Hepatocyte (in vitro differentiated cells): ENCODE measurements around the gene CC2D2A.

Experiments used
- CTCF ChIP-seq: fragments of 200-600 bp; sonication (generic); IDR thresholded peaks from 2 replicates; pipeline ENCODE4 v1.5.1; 2016; ENCODE audit warnings: antibody characterized with exemption, mild to moderate bottlenecking; ENCODE audit not compliant: poor library complexity
- EZH2 ChIP-seq: fragments of 200-600 bp; sonication (generic); IDR thresholded peaks from 2 replicates; pipeline ENCODE4 v1.6.1; 2016; ENCODE audit warnings: antibody characterized with exemption, mild to moderate bottlenecking, borderline replicate concordance

DNA sequence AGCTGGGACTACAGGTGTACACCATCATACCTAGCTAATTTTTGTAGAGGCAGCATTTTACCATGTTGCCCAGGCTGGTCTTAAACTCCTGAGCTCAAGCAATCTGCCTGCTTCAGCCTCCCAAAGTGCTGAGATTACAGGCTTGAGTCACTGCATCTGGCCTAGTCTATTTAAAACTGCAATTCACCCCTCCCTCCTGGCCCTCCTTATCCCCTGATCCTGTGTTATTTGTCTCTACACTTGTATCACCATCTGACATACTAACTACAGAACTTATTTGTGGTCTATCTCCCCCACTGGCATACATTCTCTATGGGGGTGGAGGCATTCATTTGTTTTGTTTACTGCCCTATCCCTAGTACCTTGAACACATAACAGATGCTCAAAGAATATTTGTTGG, 23.7 kb downstream of the CC2D2A start:
- TF ChIP-seq CTCF (no peak), EZH2 (no peak)
